ENCODE data around the gene CLEC14A. TPM values are rescaled to one million over a fixed set of nuclear protein-coding genes. Genes with fewer than 3 reads are reported as not detected.

CLEC14A gene
- total and polyA plus RNA-seq, 9 donors, result 7.6 to 34.9 (median 13.0) TPM

GRCh38 chr14:38207736-38208617 lies 47.9 kb downstream of the CLEC14A start, which contains the start of gene SSTR1:
TSS of gene SSTR1 (plus strand) at chr14:38207904. CDS start at chr14:38209390, 1,486 bp downstream.
- WGBS, 3 donors, result 1% methylated on average over 49 of the region's 49 CpGs
- Histone ChIP-seq H3K27ac (no peak within 1 kb of the TSS), H3K27me3 (no peaks in the 10 kb centered on the region), H3K9me3 (no peaks in the 10 kb centered on the region), H3K36me3 (no peaks in the 10 kb centered on the region), H3K4me3 (peak within 1 kb of the TSS; percentile 9), H3K4me1 (ENCODE audit: insufficient read depth) (peaks cover 4% of the 10 kb centered on the region)
- intact Hi-C loops (cut with DNase I), result no loop called here
- DNase-seq, result no peak
- TF ChIP-seq POLR2A (IDR thresholded peaks at IDR 0.05), result no peak
- no peak for TF ChIP-seq CTCF (IDR thresholded peaks at IDR 0.05)
- TF ChIP-seq EP300 (IDR thresholded peaks at IDR 0.05), result no peak

GRCh38 chr14:38207377-38207735 lies 48.5 kb downstream of the CLEC14A start:
- H3K27me3 ChIP-seq, result no peaks in the 10 kb centered on the region
- H3K4me3 ChIP-seq, result no peak overlapping the region

GRCh38 chr14:38206689-38207376 lies 49.1 kb downstream of the CLEC14A start:
- 50 to 56% (median 54%) methylated on average over 2 of the region's 2 CpGs for WGBS, 3 donors
- Histone ChIP-seq H3K27me3 (no peaks in the 10 kb centered on the region), H3K4me1 (ENCODE audit: insufficient read depth) (peaks cover 4% of the 10 kb centered on the region), H3K27ac (no peak overlapping the region), H3K9me3 (no peaks in the 10 kb centered on the region), H3K36me3 (no peaks in the 10 kb centered on the region), H3K4me3 (no peak overlapping the region)
- no peak for DNase-seq
- intact Hi-C loops (cut with DNase I), result no loop called here
- TF ChIP-seq EP300 (IDR thresholded peaks at IDR 0.05) (no peak), CTCF (IDR thresholded peaks at IDR 0.05) (no peak), POLR2A (IDR thresholded peaks at IDR 0.05) (no peak)

More at GRCh38 chr14:38207377-38207735, 48.5 kb downstream of the CLEC14A start:
- no peak for TF ChIP-seq POLR2A (IDR thresholded peaks at IDR 0.05)
- TF ChIP-seq EP300 (IDR thresholded peaks at IDR 0.05), result no peak
- no peak for TF ChIP-seq CTCF (IDR thresholded peaks at IDR 0.05)
- no peak for DNase-seq
- Histone ChIP-seq H3K4me1 (ENCODE audit: insufficient read depth) (peaks cover 4% of the 10 kb centered on the region), H3K9me3 (no peaks in the 10 kb centered on the region), H3K36me3 (no peaks in the 10 kb centered on the region), H3K27ac (no peak overlapping the region)
- intact Hi-C loops (cut with DNase I), result no loop called here
- 32 to 39% (median 35%) methylated on average over 5 of the region's 5 CpGs for WGBS, 3 donors

- WGBS, 3 donors, result 86 to 89% (median 87%) methylated on average over 5 of the region's 5 CpGs
- Histone ChIP-seq H3K27ac (no peak overlapping the region), H3K27me3 (no peaks in the 10 kb centered on the region), H3K4me1 (ENCODE audit: insufficient read depth) (peaks cover 4% of the 10 kb centered on the region), H3K36me3 (no peaks in the 10 kb centered on the region), H3K4me3 (no peak overlapping the region), H3K9me3 (no peaks in the 10 kb centered on the region)
- intact Hi-C loops (cut with DNase I), result no loop called here
- no peak for TF ChIP-seq POLR2A (IDR thresholded peaks at IDR 0.05)
- no peak for TF ChIP-seq CTCF (IDR thresholded peaks at IDR 0.05)
- no peak for TF ChIP-seq EP300 (IDR thresholded peaks at IDR 0.05)
- no peak for DNase-seq
Measured at GRCh38 chr14:38205949-38206665, 49.8 kb downstream of the CLEC14A start.
